Heart right ventricle (tissue), 16 donors: ENCODE data around the gene TGFBR2. TPM values are rescaled to one million over a fixed set of nuclear protein-coding genes. Genes with fewer than 3 reads are reported as not detected.
A peak's percentile ranks its signal among the peaks of the same experiment; 100 is the strongest.

Source experiments
- ATAC-seq, 8 donors: fragments of 200-7000 bp; cut with Tn5 transposase; one replicate each; pipeline ENCODE4 v1.9.1; 2020; ENCODE audit warnings: mild to moderate bottlenecking in 8 of 8, moderate library complexity in 8 of 8, moderate number of reproducible peaks in 1 of 8
- DNase-seq, 2 donors: peaks; one replicate each; pipeline ENCODE4 v3.0.0-alpha.2; 2020
- H3K27ac ChIP-seq, 10 donors: fragments of 200-600 bp; sonication (generic) in 2 of 10; one replicate each; pipeline versions ENCODE4 v1.5.0 to v1.8.0; 2020 to 2022; ENCODE audit warnings: mild to moderate bottlenecking in 3 of 10
- H3K27me3 ChIP-seq, 7 donors: fragments of 200-600 bp; one replicate each; pipeline ENCODE4 v1.8.0; 2021 to 2022; ENCODE audit warnings: mild to moderate bottlenecking in 2 of 7
- H3K36me3 ChIP-seq, 9 donors: fragments of 200-600 bp; sonication (generic) in 1 of 9; one replicate each; pipeline versions ENCODE4 v1.5.0 to v1.8.0; 2020 to 2022; ENCODE audit warnings: mild to moderate bottlenecking in 2 of 9
- H3K4me1 ChIP-seq, 9 donors: fragments of 200-600 bp; sonication (generic) in 1 of 9; one replicate each; pipeline versions ENCODE4 v1.5.0 to v1.8.0; 2020 to 2022; ENCODE audit warnings: mild to moderate bottlenecking in 4 of 9
- H3K4me3 ChIP-seq, 10 donors: fragments of 200-600 bp; sonication (generic) in 2 of 10; one replicate each; pipeline versions ENCODE4 v1.5.0 to v1.8.0; 2020 to 2022; ENCODE audit warnings: mild to moderate bottlenecking in 7 of 10, moderate library complexity in 2 of 10
- H3K9me3 ChIP-seq, 11 donors: fragments of 200-600 bp in 10 of 11; sonication (generic) in 2 of 11; one replicate each; pipeline versions ENCODE4 v1.5.0 to v1.8.0; 2013 to 2022; ENCODE audit warnings: mild to moderate bottlenecking in 2 of 11, control low read depth in 1 of 11, moderate library complexity in 1 of 11
- WGBS, 2 donors: extraction: QIAGEN DNeasy Blood & Tissue Kit; methylation state at CpG; one replicate each; pipeline ENCODE4 v1.1.7; 2013; ENCODE audit warnings: inconsistent platforms in 1 of 2; 5-methylcytosine and 5-hydroxymethylcytosine counted together
- intact Hi-C, 10 donors: fragments of 100-400 bp; cut with DNase I; formaldehyde crosslinking; loops; one replicate each; pipeline versions ENCODE4 v1.11.1 to v1.14.2; 2022
- polyA plus RNA-seq, 2 donors: library from polyadenylated mRNA; stranded (reverse); fragments of 200-250 nt; gene quantifications; one replicate each; pipeline ENCODE4 v1.2.3, GENCODE V29; 2013
- total RNA-seq, 10 donors: library from RNA; stranded (reverse); fragmentation: NEBNext Ultra II Directional in 3 of 10; extraction: Animal tissue kit (Norgen Biotek cat#: 25700) in 3 of 10; gene quantifications; one replicate each; pipeline versions ENCODE4 v1.2.1 to v1.2.4, GENCODE V29; 2021 to 2023
- TF ChIP-seq, protein P1 (sequence below), 9 donors: fragments of 200-600 bp; sonication (generic) in 2 of 9; IDR thresholded peaks; one replicate each; pipeline versions ENCODE4 v1.5.0 to v1.8.0; 2021 to 2022; ENCODE audit warnings: antibody characterized with exemption in 9 of 9, mild to moderate bottlenecking in 5 of 9, moderate library complexity in 1 of 9
- donor health status: Arrhythmogenic right ventricular cardiomyopathy.
- donor health status: ischemic (EF 13 %, LVEDD 7.1; RV severe dilation, severe dysfunction).
- donor health status: healthy with polysubstance abuse.
- donor health status: DM: no; HTN: yes; CAD: no.
- donor health status: DM: no; HTN: no; CAD: no.
- donor health status: ischemic (EF 25% LVEDD 6.9; RV normal size, moderate dysfunction).
- donor health status: ischemic (EF 25% LVEDD 5.7; RV mildly dilated, moderate dysfunction).
- donor health status: healthy.
- donor health status: DM: yes; HTN: yes; CAD: no.
- donor health status: Ischemic cardiomyopathy.
- donor health status: ischemic (EF 35%, LVEDD 5.7; RV mildly dilated, moderate dysfunction).
- donor health status: nonischemic (EF 11% LVEDD 7.7; RV severe dilation, severe dysfunction).
- donor health status: DM: yes; HTN: yes; CAD: no.
- donor health status: PGD.
- donor health status: ischemic (EF 29% LVEDD 5.4; RV normal size, mild dysfunction).
- donor health status: nonischemic (EF 23%, LVEDD 6.1; RV moderate dilation, normal function).

The TGFBR2 gene
- total and polyA plus RNA-seq, 12 donors: 14.6 to 197 (median 82.8) TPM

DNA sequence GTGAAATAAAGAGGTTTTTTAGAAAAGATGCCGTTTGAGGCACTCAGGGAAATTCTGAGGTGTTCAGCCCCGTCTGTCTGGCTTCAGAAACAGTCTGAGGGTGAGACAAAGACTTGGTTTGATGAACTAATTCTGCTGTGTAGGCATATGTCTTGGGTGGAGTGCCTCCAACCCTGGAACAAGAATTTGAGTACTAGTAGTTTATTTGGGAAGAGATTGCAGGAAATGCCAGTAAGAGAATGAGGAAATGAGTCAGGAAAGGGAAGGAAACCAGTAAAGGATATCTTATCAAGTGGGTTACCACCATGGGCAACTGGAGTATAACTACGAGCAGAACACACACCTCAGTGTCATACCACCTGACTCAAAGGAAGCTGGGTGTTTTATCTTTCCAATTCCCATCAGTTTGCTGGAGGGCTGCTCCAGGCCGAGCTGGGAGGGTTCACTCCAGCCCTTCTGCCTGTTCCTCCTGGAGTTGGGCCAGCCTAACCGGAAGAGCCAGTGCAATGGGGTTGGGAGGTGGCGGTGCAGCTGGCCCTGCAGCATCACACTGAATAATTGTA is 75.3 kb downstream of the TGFBR2 start:
- peaks cover 0 to 89% (median 25%) of the 10 kb centered on the region in 9 donors for H3K36me3 ChIP-seq
- WGBS, 2 donors: 25 to 27% methylated on average over 6 of the region's 6 CpGs
- TF ChIP-seq, protein P1, sequence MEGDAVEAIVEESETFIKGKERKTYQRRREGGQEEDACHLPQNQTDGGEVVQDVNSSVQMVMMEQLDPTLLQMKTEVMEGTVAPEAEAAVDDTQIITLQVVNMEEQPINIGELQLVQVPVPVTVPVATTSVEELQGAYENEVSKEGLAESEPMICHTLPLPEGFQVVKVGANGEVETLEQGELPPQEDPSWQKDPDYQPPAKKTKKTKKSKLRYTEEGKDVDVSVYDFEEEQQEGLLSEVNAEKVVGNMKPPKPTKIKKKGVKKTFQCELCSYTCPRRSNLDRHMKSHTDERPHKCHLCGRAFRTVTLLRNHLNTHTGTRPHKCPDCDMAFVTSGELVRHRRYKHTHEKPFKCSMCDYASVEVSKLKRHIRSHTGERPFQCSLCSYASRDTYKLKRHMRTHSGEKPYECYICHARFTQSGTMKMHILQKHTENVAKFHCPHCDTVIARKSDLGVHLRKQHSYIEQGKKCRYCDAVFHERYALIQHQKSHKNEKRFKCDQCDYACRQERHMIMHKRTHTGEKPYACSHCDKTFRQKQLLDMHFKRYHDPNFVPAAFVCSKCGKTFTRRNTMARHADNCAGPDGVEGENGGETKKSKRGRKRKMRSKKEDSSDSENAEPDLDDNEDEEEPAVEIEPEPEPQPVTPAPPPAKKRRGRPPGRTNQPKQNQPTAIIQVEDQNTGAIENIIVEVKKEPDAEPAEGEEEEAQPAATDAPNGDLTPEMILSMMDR (IDR thresholded peaks at IDR 0.05): no peak
- H3K4me3 ChIP-seq: peak overlapping the region in 1 of 10 donors; percentile 20
- intact Hi-C loops: loop anchor here in 6 of 10 donors (5.0 to 10.0 kb wide), 6 partner anchors 54 to 387 kb away; partner anchors contain the start of gene TGFBR2 (in 3 of the 6)
- H3K27ac ChIP-seq: peak overlapping the region; percentile 51 to 83 (median 67)
- no peaks in the 10 kb centered on the region for H3K27me3 ChIP-seq
- peak; percentile 57 to 64 for DNase-seq
- peak; percentile 55 to 75 (median 66) for ATAC-seq
- H3K9me3 ChIP-seq: no peaks in the 10 kb centered on the region
- peaks cover 17 to 97% (median 89%) of the 10 kb centered on the region in 9 donors for H3K4me1 ChIP-seq

DNA sequence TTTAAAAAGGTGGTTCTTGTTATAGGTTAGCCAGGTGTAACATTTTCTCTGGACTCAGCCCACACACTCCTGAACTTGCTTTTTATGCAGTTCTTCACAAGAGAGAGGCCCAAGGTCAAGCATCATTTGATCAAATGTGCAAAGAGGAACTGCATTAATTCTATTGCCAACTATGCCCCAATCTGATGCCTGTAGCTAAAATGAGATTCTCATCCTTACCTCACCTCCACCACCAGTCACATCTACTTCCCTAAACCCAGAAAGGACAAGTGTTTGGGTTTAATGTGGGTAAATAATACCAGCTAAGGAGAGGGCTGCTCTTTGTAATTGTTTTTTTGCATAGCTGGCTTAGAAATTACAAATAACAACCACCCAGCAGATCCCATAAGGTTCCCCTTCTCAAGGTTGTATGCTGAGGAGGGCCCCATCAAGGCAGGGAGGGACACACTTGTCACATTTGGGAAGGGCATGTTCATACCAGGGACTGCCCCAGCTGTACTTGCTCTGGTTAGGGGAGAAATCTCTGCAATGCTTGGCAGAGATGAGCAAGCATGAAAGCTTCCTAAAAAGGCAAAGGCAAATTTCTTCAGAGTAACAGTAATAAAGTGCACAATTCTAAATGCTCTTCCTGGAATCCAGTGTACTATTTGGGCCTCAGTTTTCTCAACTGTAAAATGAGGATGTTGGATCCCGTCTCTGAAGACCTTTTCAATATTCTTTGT is 76.2 kb downstream of the TGFBR2 start:
- DNase-seq (no peak), ATAC-seq (peak in 1 of 8 donors; percentile 28)
- intact Hi-C loops: loop anchor here in 6 of 10 donors (5.0 to 10.0 kb wide), 6 partner anchors 55 to 388 kb away; partner anchors contain the start of gene TGFBR2 (in 3 of the 6)
- Histone ChIP-seq H3K36me3 (peaks cover 0 to 89% (median 21%) of the 10 kb centered on the region in 9 donors), H3K27ac (peak overlapping the region in 9 of 10 donors; percentile 51 to 83 (median 65)), H3K27me3 (no peaks in the 10 kb centered on the region), H3K4me3 (no peak overlapping the region), H3K9me3 (no peaks in the 10 kb centered on the region), H3K4me1 (peaks cover 17 to 97% (median 90%) of the 10 kb centered on the region in 9 donors)
- WGBS, 2 donors: 81 to 94% methylated on average over 1 of the region's 1 CpG
- TF ChIP-seq, protein P1 (IDR thresholded peaks at IDR 0.05): no peak

DNA sequence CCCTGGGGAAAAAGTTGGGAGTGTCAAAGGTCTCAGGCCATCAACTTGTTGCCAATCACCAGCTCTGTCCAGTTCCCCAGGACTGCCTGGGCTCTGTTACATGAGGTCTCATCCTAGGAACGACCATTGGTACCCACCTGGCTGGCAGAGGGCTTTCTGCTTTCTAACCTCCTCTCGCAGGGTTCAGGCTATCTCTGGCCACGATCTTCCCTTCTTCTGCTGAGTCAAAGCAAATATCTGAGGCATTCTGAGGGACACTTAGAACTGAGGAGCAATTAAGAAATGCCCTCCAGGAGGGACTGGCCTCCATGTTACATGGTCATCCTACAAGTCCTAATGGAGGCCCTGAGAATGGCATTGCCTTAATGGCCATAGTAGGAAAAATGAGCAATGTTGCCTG is 77.4 kb downstream of the TGFBR2 start:
- H3K27me3 ChIP-seq: no peaks in the 10 kb centered on the region
- intact Hi-C loops: loop anchor here in 7 of 10 donors (2.0 to 10.0 kb wide), 7 partner anchors 56 to 389 kb away; partner anchors contain the start of gene TGFBR2 (in 3 of the 7)
- H3K4me1 ChIP-seq: peaks cover 22 to 100% (median 96%) of the 10 kb centered on the region in 9 donors
- peak overlapping the region in 6 of 10 donors; percentile 0 to 83 (median 54) for H3K27ac ChIP-seq
- H3K4me3 ChIP-seq: no peak overlapping the region
- TF ChIP-seq, protein P1 (IDR thresholded peaks at IDR 0.05): no peak
- H3K36me3 ChIP-seq: peaks cover 0 to 89% (median 10%) of the 10 kb centered on the region in 9 donors
- 82 to 89% methylated on average over 3 of the region's 3 CpGs for WGBS, 2 donors
- ATAC-seq (no peak), DNase-seq (no peak)
- no peaks in the 10 kb centered on the region for H3K9me3 ChIP-seq

DNA sequence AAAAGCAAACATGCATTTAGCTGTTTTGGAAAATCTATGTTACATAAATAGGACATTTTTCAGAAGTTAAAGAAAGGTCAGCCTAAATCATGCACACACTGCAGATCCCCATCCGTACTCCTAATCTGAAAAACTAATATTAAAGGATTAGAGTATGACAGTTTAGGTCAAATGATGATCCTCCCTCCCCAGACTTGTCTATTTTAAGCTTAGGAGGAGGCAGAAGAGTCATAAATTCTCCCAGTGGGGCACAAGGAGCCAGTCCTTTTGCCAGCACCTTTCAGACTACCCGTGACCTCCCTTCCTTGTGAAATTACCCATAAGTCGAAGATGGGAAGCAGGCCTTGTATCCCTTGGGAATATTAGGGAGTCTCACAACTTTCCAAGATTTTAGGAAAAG is 78.0 kb downstream of the TGFBR2 start:
- H3K9me3 ChIP-seq: no peaks in the 10 kb centered on the region
- TF ChIP-seq, protein P1 (IDR thresholded peaks at IDR 0.05): no peak
- peak in 1 of 2 donors; percentile 33 for DNase-seq
- intact Hi-C loops: loop anchor here in 7 of 10 donors (2.0 to 10.0 kb wide), 7 partner anchors 57 to 390 kb away; partner anchors contain the start of gene TGFBR2 (in 3 of the 7)
- 43 to 59% methylated on average over 3 of the region's 3 CpGs for WGBS, 2 donors
- no peaks in the 10 kb centered on the region for H3K27me3 ChIP-seq
- ATAC-seq: peak in 2 of 8 donors; percentile 2 to 24
- H3K4me3 ChIP-seq: no peak overlapping the region
- peak overlapping the region in 7 of 10 donors; percentile 2 to 83 (median 34) for H3K27ac ChIP-seq
- peaks cover 0 to 89% (median 8%) of the 10 kb centered on the region in 9 donors for H3K36me3 ChIP-seq
- peaks cover 23 to 100% (median 96%) of the 10 kb centered on the region in 9 donors for H3K4me1 ChIP-seq
